Effector CD4-positive, alpha-beta T cell (primary cell): ENCODE measurements around the gene ZFP14.

ENCODE experiments used
- DNase-seq: peaks from one replicate; pipeline ENCODE4 v3.0.0-alpha.2; 2020
- total RNA-seq: gene quantifications from one replicate; lab custom pipeline; 2026; lab: John Stamatoyannopoulos, UW

Gene ZFP14
- 15.6 reads per million, percentile 41 among the genes with 10 or more reads in this experiment for total RNA-seq

GRCh38 chr19:36378625-36379509 lies at the start of gene ZFP14:
Gene ZFP14, minus strand, starts transcription at chr19:36379201. Its CDS starts 11,309 bp downstream, at chr19:36367892.
- peak; percentile 92 for DNase-seq

- DNase-seq = no peak
Measured at GRCh38 chr19:36423925-36424324, 44.9 kb upstream of the ZFP14 start.

- no peak for DNase-seq
Measured at GRCh38 chr19:36421749-36422481, 42.9 kb upstream of the ZFP14 start.

- no peak for DNase-seq
Measured at GRCh38 chr19:36420961-36421748, 42.2 kb upstream of the ZFP14 start.

- DNase-seq = peak; percentile 48
Measured at GRCh38 chr19:36418287-36419001, 39.4 kb upstream of the ZFP14 start, which contains the start of gene ZFP82. Gene ZFP82, minus strand, starts transcription at chr19:36418644. Its CDS starts 8,855 bp downstream, at chr19:36409789.

- DNase-seq = no peak
Measured at GRCh38 chr19:36417752-36418286, 38.8 kb upstream of the ZFP14 start.

GRCh38 chr19:36409841-36410240 lies 30.8 kb upstream of the ZFP14 start:
- no peak for DNase-seq

- no peak for DNase-seq
Measured at GRCh38 chr19:36408101-36408500, 29.1 kb upstream of the ZFP14 start.

GRCh38 chr19:36404498-36404897 lies 25.5 kb upstream of the ZFP14 start:
- no peak for DNase-seq

GRCh38 chr19:36401475-36401874 lies 22.5 kb upstream of the ZFP14 start:
- no peak for DNase-seq

GRCh38 chr19:36398571-36398970 lies 19.6 kb upstream of the ZFP14 start:
- no peak for DNase-seq

- no peak for DNase-seq
Measured at GRCh38 chr19:36392916-36393673, 14.1 kb upstream of the ZFP14 start.

GRCh38 chr19:36379510-36379819 lies 464 bp upstream of the ZFP14 start:
- no peak for DNase-seq

GRCh38 chr19:36377541-36378178 lies 1.3 kb downstream of the ZFP14 start:
- DNase-seq = no peak

- no peak for DNase-seq
Measured at GRCh38 chr19:36373638-36374156, 5.3 kb downstream of the ZFP14 start.

GRCh38 chr19:36371886-36372285 lies 7.1 kb downstream of the ZFP14 start:
- no peak for DNase-seq

GRCh38 chr19:36363845-36364244 lies 15.2 kb downstream of the ZFP14 start:
- DNase-seq = no peak

GRCh38 chr19:36340786-36341372 lies 38.1 kb downstream of the ZFP14 start:
- DNase-seq = no peak

- peak; percentile 11 for DNase-seq
Measured at GRCh38 chr19:36331353-36332228, 47.4 kb downstream of the ZFP14 start.
